NB4 (cell line): Measurements from ENCODE around the gene PTPN3.

Source experiments
- DNase-seq: peaks from one replicate; pipeline ENCODE4 v3.0.0; 2010; ENCODE audit warnings: low read depth
- H3K4me3 ChIP-seq: one replicate; pipeline ENCODE4 v1.5.1; 2011; ENCODE audit warnings: mild to moderate bottlenecking, low read depth, low read length, moderate library complexity
- MYC ChIP-seq: IDR thresholded peaks from 2 replicates; pipeline ENCODE4 v1.6.1; 2011; ENCODE audit warnings: low read depth, low read length
- POLR2A ChIP-seq: IDR thresholded peaks from 2 replicates; pipeline ENCODE4 v1.6.1; 2011; ENCODE audit warnings: mild to moderate bottlenecking; ENCODE audit not compliant: insufficient read length; ENCODE audit errors: extremely low read depth
- TF ChIP-seq, protein P1 (sequence below): IDR thresholded peaks from 2 replicates; pipeline ENCODE4 v1.6.1; 2011; ENCODE audit warnings: low read depth, low read length
- TF ChIP-seq, protein P2 (sequence below): IDR thresholded peaks from one replicate; pipeline ENCODE4 v1.5.1; 2012; ENCODE audit warnings: low read depth, low read length

PTPN3 gene

DNA sequence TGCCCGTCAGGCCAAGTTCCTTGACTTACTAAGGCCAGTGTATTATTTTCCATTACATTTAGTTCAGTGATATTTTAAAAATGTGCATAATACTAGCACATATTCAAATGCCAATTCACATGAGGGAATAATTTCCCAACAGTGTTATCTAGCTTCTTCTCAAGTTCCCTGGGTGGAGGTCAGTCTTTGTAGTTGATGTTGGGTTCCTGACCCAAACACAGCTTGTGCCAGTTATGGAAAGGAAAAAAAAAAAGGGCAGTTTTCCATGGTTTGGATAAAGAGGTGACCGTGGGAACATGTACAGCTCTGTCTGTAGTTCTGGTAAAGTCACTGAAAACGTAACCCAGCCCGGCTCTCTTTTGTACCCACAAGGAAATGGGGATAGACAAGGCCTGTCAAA is 11.5 kb upstream of the PTPN3 start:
- TF ChIP-seq POLR2A, result no peak
- no peak overlapping the region for H3K4me3 ChIP-seq
- no peak for DNase-seq

DNA sequence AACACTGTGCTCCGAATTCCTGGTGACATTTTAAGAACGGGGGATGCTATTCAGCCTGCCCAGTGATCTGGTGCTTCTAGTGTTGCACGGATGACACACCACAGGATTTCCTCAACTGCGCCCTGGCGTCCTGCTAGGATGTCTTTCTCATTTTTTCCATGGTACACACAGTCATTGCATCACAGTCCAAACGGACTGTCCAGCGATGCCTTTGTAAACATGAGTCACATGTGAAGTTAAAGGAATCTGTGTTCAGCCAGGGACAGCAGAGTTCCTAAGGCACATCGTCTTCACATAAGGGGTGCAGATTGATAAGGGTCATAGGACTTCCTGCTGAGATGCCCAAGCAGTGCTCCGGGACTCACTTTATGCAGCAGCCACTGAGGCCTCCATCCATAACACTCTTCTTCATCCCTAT is 9.3 kb upstream of the PTPN3 start:
- TF ChIP-seq POLR2A (no peak), MYC (no peak)
- TF ChIP-seq, protein P1, sequence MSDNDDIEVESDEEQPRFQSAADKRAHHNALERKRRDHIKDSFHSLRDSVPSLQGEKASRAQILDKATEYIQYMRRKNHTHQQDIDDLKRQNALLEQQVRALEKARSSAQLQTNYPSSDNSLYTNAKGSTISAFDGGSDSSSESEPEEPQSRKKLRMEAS, result no peak
- TF ChIP-seq, protein P2, sequence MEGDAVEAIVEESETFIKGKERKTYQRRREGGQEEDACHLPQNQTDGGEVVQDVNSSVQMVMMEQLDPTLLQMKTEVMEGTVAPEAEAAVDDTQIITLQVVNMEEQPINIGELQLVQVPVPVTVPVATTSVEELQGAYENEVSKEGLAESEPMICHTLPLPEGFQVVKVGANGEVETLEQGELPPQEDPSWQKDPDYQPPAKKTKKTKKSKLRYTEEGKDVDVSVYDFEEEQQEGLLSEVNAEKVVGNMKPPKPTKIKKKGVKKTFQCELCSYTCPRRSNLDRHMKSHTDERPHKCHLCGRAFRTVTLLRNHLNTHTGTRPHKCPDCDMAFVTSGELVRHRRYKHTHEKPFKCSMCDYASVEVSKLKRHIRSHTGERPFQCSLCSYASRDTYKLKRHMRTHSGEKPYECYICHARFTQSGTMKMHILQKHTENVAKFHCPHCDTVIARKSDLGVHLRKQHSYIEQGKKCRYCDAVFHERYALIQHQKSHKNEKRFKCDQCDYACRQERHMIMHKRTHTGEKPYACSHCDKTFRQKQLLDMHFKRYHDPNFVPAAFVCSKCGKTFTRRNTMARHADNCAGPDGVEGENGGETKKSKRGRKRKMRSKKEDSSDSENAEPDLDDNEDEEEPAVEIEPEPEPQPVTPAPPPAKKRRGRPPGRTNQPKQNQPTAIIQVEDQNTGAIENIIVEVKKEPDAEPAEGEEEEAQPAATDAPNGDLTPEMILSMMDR, result no peak
- H3K4me3 ChIP-seq, result no peak overlapping the region
- DNase-seq, result no peak

DNA sequence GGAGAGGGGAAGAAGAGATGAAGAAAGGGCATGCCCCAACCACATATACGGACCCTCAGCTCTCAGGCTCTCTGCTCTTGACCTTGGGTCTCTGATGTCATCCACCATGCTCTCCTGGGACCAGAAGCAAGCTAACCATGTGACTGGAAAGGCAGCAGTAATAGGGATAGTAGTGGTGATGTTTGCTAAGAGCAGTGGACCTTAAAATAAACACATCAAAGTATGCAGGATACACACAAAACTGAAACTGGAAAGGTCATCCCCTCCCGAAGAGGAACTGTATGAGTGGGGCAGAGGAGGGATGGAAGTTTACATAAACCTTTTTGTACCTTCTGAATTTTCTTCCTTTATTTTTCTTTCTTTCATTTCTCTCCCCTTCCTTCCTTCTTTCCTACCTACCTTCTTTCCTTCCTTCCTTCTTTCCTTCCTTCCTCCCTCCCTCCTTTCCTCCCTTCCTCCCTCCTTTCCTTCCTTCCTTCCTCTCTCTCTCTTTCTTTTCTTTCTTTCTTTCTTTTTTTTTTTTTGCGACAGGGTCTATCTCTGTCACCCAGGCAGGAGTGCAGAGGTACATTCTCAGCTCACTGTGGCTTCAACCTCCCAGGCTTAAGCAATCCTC is 8.1 kb upstream of the PTPN3 start:
- H3K4me3 ChIP-seq, result no peak overlapping the region
- TF ChIP-seq, protein P1, result no peak
- no peak for TF ChIP-seq MYC
- peak; percentile 11 for DNase-seq

DNA sequence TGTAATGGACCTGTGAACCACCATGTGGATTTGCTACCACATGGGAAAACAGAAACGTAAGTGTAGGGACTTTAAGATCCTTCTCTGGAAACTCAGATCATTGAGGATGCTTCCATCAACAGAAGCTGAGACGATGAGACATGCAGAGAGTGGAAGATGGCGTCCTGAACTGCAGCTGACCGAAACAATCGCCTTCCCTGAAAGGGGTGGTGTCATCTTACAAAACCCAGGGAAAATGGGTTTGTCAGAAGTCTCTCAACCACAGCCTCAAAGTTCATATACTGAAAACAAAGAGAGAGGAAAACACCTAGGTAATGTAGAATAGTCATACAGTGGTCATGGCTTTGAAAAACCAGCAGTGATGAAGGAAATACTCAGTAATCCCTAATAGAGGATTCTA is 6.6 kb upstream of the PTPN3 start:
- DNase-seq, result no peak
- no peak overlapping the region for H3K4me3 ChIP-seq
- TF ChIP-seq, protein P1, result no peak
- TF ChIP-seq POLR2A, result no peak
- no peak for TF ChIP-seq MYC
- TF ChIP-seq, protein P2, result no peak

DNA sequence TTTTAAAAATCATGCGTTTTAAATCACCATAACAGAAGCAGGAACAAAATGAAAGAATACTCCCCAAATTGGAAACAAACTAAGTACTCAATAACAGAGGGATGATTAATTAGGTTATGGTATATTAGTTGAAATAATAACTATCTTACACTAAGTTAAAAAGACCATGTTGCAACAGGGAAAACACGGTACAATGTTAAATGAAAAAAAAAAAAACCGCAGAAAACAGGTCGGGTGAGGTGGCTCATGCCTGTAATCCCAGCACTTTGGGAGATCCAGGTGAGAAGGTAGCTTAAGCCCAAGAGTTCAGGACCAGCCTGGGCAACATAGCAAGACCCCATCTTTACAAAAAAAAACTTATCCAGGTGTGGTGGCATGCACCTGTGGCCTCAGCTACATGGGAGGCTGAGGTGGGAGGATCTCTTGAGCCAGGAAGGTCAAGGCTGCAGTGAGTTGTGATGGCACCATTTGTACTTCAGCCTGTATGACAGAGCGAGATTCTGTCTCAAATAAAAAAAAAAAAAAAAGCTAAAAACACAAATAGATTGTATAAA is 2.4 kb upstream of the PTPN3 start:
- TF ChIP-seq, protein P1, result no peak
- TF ChIP-seq POLR2A (no peak), MYC (no peak)
- TF ChIP-seq, protein P2, result no peak
- H3K4me3 ChIP-seq, result no peak overlapping the region
- DNase-seq, result no peak

DNA sequence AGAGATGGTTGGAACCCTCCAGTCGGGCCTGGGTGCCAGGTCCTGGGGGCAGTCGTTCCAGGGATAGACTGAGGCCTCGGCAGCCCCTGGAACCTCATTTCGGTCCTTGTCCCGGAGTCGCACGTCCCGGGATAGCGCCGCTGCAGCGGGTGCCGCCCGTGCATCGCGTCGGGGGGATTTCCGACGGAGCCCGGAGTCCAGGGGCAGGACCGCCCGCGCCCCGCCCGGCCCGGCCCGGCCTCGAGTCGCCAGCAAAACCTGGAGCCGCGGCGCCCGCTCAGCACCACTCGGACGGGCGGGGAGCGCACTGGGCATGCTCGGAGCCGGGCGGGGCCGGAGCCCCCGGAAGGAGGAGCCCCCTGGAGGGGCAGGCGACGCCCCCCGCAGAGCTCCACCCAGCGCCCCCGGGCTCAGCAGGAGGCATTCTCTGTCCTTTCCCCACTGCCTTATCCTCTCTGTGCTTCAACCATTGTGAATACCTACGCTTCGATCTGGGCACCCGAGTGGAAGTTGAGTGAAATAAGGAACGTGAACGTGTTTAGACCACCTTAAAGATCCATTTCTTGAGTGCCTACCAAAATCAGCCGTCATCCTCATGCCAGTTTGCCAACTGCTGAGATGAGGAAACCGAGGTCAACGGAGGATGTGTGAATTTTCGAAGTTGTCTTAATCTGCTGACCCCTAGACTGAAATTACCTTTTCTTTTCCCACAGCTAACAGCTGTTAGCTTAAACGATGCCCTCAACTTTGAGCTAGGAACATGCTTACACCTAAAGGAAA is 1.7 kb upstream of the PTPN3 start:
- no peak overlapping the region for H3K4me3 ChIP-seq
- TF ChIP-seq MYC, result no peak
- TF ChIP-seq, protein P2, result no peak
- TF ChIP-seq, protein P1, result no peak
- no peak for TF ChIP-seq POLR2A
- DNase-seq, result no peak
